IPS-18a (cell line): Measurements from ENCODE around the gene ERGIC3.

Experiments used
- H3K27ac ChIP-seq: one replicate; pipeline ENCODE4 v1.5.1; 2013; ENCODE audit warnings: low read length
- H3K27me3 ChIP-seq: one replicate; pipeline ENCODE4 v1.6.1; 2013; ENCODE audit warnings: mild to moderate bottlenecking, low read length; ENCODE audit not compliant: control insufficient read depth, insufficient read depth
- H3K36me3 ChIP-seq: one replicate; pipeline ENCODE4 v1.6.1; 2013; ENCODE audit warnings: low read depth, low read length; ENCODE audit not compliant: control insufficient read depth
- H3K4me1 ChIP-seq: one replicate; pipeline ENCODE4 v1.6.1; 2013; ENCODE audit warnings: low read depth, low read length; ENCODE audit not compliant: control insufficient read depth
- H3K4me3 ChIP-seq: one replicate; pipeline ENCODE4 v1.5.1; 2013; ENCODE audit warnings: low read length
- H3K9ac ChIP-seq: one replicate; pipeline ENCODE4 v1.6.1; 2013; ENCODE audit warnings: mild to moderate bottlenecking, low read length, moderate library complexity
- H3K9me3 ChIP-seq: one replicate; pipeline ENCODE4 v1.6.1; 2013; ENCODE audit warnings: low read depth, low read length; ENCODE audit not compliant: control insufficient read depth

ERGIC3 gene

GRCh38 chr20:35586751-35587425 lies 45.0 kb downstream of the ERGIC3 start:
- Histone ChIP-seq H3K4me3 (no peak overlapping the region), H3K4me1 (no peaks in the 10 kb centered on the region), H3K9me3 (no peaks in the 10 kb centered on the region), H3K36me3 (no peaks in the 10 kb centered on the region), H3K27ac (no peak overlapping the region), H3K9ac (no peak overlapping the region), H3K27me3 (no peaks in the 10 kb centered on the region)

- Histone ChIP-seq H3K4me3 (no peak overlapping the region), H3K9me3 (no peaks in the 10 kb centered on the region), H3K9ac (no peak overlapping the region), H3K27ac (no peak overlapping the region), H3K27me3 (no peaks in the 10 kb centered on the region), H3K36me3 (no peaks in the 10 kb centered on the region), H3K4me1 (peaks cover under 1% of the 10 kb centered on the region)
These were observed 45.6 kb downstream of the ERGIC3 start for GRCh38 chr20:35587436-35587835.

- no peak overlapping the region for H3K4me3 ChIP-seq
- no peaks in the 10 kb centered on the region for H3K27me3 ChIP-seq
- no peaks in the 10 kb centered on the region for H3K9me3 ChIP-seq
- H3K9ac ChIP-seq = no peak overlapping the region
- peaks cover 2% of the 10 kb centered on the region for H3K4me1 ChIP-seq
- H3K36me3 ChIP-seq = no peaks in the 10 kb centered on the region
- H3K27ac ChIP-seq = no peak overlapping the region
These were observed 46.5 kb downstream of the ERGIC3 start for GRCh38 chr20:35588397-35588796.

- no peak overlapping the region for H3K4me3 ChIP-seq
- no peaks in the 10 kb centered on the region for H3K27me3 ChIP-seq
- H3K9me3 ChIP-seq = no peaks in the 10 kb centered on the region
- peaks cover 2% of the 10 kb centered on the region for H3K4me1 ChIP-seq
- H3K36me3 ChIP-seq = no peaks in the 10 kb centered on the region
- no peak overlapping the region for H3K27ac ChIP-seq
- H3K9ac ChIP-seq = no peak overlapping the region
These were observed 50.6 kb downstream of the ERGIC3 start for GRCh38 chr20:35592339-35592974.

- no peak overlapping the region for H3K27ac ChIP-seq
- peaks cover 2% of the 10 kb centered on the region for H3K4me1 ChIP-seq
- H3K36me3 ChIP-seq = no peaks in the 10 kb centered on the region
- H3K27me3 ChIP-seq = peaks cover 12% of the 10 kb centered on the region
- H3K9me3 ChIP-seq = no peaks in the 10 kb centered on the region
- no peak overlapping the region for H3K4me3 ChIP-seq
- no peak overlapping the region for H3K9ac ChIP-seq
These were observed 53.6 kb downstream of the ERGIC3 start for GRCh38 chr20:35595456-35595855.

GRCh38 chr20:35595901-35596300 lies 54.0 kb downstream of the ERGIC3 start:
- H3K27me3 ChIP-seq = peaks cover 17% of the 10 kb centered on the region
- no peak overlapping the region for H3K9ac ChIP-seq
- H3K4me1 ChIP-seq = peaks cover 2% of the 10 kb centered on the region
- H3K36me3 ChIP-seq = no peaks in the 10 kb centered on the region
- no peak overlapping the region for H3K27ac ChIP-seq
- no peak overlapping the region for H3K4me3 ChIP-seq
- no peaks in the 10 kb centered on the region for H3K9me3 ChIP-seq

- Histone ChIP-seq H3K27ac (no peak overlapping the region), H3K36me3 (no peaks in the 10 kb centered on the region), H3K9me3 (no peaks in the 10 kb centered on the region), H3K4me3 (no peak overlapping the region), H3K9ac (no peak overlapping the region), H3K27me3 (peaks cover 30% of the 10 kb centered on the region), H3K4me1 (peaks cover 6% of the 10 kb centered on the region)
These were observed 55.3 kb downstream of the ERGIC3 start for GRCh38 chr20:35597186-35597585.

- H3K9me3 ChIP-seq = no peaks in the 10 kb centered on the region
- H3K4me1 ChIP-seq = peaks cover 3% of the 10 kb centered on the region
- H3K27me3 ChIP-seq = peaks cover 43% of the 10 kb centered on the region
- H3K27ac ChIP-seq = no peak overlapping the region
- H3K9ac ChIP-seq = no peak overlapping the region
- H3K36me3 ChIP-seq = no peaks in the 10 kb centered on the region
- no peak overlapping the region for H3K4me3 ChIP-seq
These were observed 56.6 kb downstream of the ERGIC3 start for GRCh38 chr20:35598476-35598875.

- peaks cover 3% of the 10 kb centered on the region for H3K4me1 ChIP-seq
- H3K36me3 ChIP-seq = no peaks in the 10 kb centered on the region
- no peaks in the 10 kb centered on the region for H3K9me3 ChIP-seq
- H3K27me3 ChIP-seq = peaks cover 46% of the 10 kb centered on the region
- H3K9ac ChIP-seq = no peak overlapping the region
- H3K27ac ChIP-seq = no peak overlapping the region
- H3K4me3 ChIP-seq = no peak overlapping the region
These were observed 57.3 kb downstream of the ERGIC3 start for GRCh38 chr20:35598899-35599775.

GRCh38 chr20:35599776-35600120 lies 57.9 kb downstream of the ERGIC3 start:
- Histone ChIP-seq H3K27ac (no peak overlapping the region), H3K27me3 (peaks cover 46% of the 10 kb centered on the region), H3K4me3 (no peak overlapping the region), H3K4me1 (peaks cover 3% of the 10 kb centered on the region), H3K9ac (no peak overlapping the region), H3K9me3 (no peaks in the 10 kb centered on the region), H3K36me3 (no peaks in the 10 kb centered on the region)

- Histone ChIP-seq H3K27me3 (peaks cover 46% of the 10 kb centered on the region), H3K9me3 (no peaks in the 10 kb centered on the region), H3K27ac (no peak overlapping the region), H3K4me3 (peak overlapping the region; percentile 64), H3K36me3 (no peaks in the 10 kb centered on the region), H3K9ac (no peak overlapping the region), H3K4me1 (peaks cover 3% of the 10 kb centered on the region)
These were observed 58.5 kb downstream of the ERGIC3 start for GRCh38 chr20:35600176-35600992.
